Ascending aorta (tissue), 2 donors: ENCODE results near the gene HSDL2. TPM values are rescaled to one million over a fixed set of nuclear protein-coding genes. Genes with fewer than 3 reads are reported as not detected.

Experiments
- DNase-seq, 2 donors: peaks; one replicate each; pipeline ENCODE4 v3.0.0-alpha.2; 2019; ENCODE audit warnings: low spot score in 2 of 2
- H3K27ac ChIP-seq, 2 donors: fragments of 200-600 bp; sonication (generic); one replicate each; pipeline ENCODE4 v1.5.1; 2016 to 2017; ENCODE audit warnings: mild to moderate bottlenecking in 1 of 2
- H3K27me3 ChIP-seq: fragments of 200-600 bp; sonication (generic); one replicate; pipeline ENCODE4 v1.5.1; 2017
- H3K36me3 ChIP-seq, 2 donors: fragments of 200-600 bp; sonication (generic); one replicate each; pipeline ENCODE4 v1.5.1; 2016
- H3K4me1 ChIP-seq, 2 donors: fragments of 200-600 bp; sonication (generic); one replicate each; pipeline ENCODE4 v1.5.1; 2016 to 2017; ENCODE audit warnings: mild to moderate bottlenecking in 1 of 2
- H3K4me3 ChIP-seq, 2 donors: fragments of 200-600 bp; sonication (generic); one replicate each; pipeline ENCODE4 v1.5.1; 2016 to 2017; ENCODE audit warnings: mild to moderate bottlenecking in 1 of 2
- H3K9me3 ChIP-seq, 2 donors: fragments of 200-600 bp; sonication (generic); one replicate each; pipeline ENCODE4 v1.5.1; 2016
- CTCF ChIP-seq, 3 experiments: fragments of 200-600 bp in 2 of 3; fragments of 450-650 bp in 1 of 3; sonication (generic) in 2 of 3; IDR thresholded peaks; one replicate each; pipeline ENCODE4 v1.5.1; 2016 to 2019; ENCODE audit warnings: antibody characterized with exemption in 3 of 3, mild to moderate bottlenecking in 1 of 3, moderate library complexity in 1 of 3
- intact Hi-C: fragments of 100-400 bp; cut with DNase I; formaldehyde crosslinking; loops from one replicate; pipeline ENCODE4 v1.15.1; 2023
- total RNA-seq: library from RNA; depleted of rRNA; stranded (reverse); fragments of >200 nt; gene quantifications from one replicate; pipeline ENCODE4 v1.1.0, GENCODE V29; 2016

HSDL2 gene
- total RNA-seq, 1 donor from 2014 or later: 18.6 TPM

GRCh38 chr9:112421771-112422222 is 41.9 kb downstream of the HSDL2 start:
- H3K4me3 ChIP-seq: no peak overlapping the region
- no peak for TF ChIP-seq CTCF (IDR thresholded peaks at IDR 0.05)
- H3K27ac ChIP-seq: no peak overlapping the region
- intact Hi-C loops: no loop called here
- no peaks in the 10 kb centered on the region for H3K9me3 ChIP-seq
- H3K4me1 ChIP-seq: no peaks in the 10 kb centered on the region
- peaks cover 14 to 34% of the 10 kb centered on the region in 2 donors for H3K36me3 ChIP-seq
- H3K27me3 ChIP-seq: no peaks in the 10 kb centered on the region
- no peak for DNase-seq

- H3K27me3 ChIP-seq: no peaks in the 10 kb centered on the region
- no peaks in the 10 kb centered on the region for H3K4me1 ChIP-seq
- H3K36me3 ChIP-seq: peaks cover 14 to 37% of the 10 kb centered on the region in 2 donors
- no peak for DNase-seq
- H3K27ac ChIP-seq: no peak overlapping the region
- TF ChIP-seq CTCF (IDR thresholded peaks at IDR 0.05): no peak
- H3K9me3 ChIP-seq: no peaks in the 10 kb centered on the region
- H3K4me3 ChIP-seq: no peak overlapping the region
- intact Hi-C loops: no loop called here
Measured at GRCh38 chr9:112422417-112423148, 42.7 kb downstream of the HSDL2 start.

DNA sequence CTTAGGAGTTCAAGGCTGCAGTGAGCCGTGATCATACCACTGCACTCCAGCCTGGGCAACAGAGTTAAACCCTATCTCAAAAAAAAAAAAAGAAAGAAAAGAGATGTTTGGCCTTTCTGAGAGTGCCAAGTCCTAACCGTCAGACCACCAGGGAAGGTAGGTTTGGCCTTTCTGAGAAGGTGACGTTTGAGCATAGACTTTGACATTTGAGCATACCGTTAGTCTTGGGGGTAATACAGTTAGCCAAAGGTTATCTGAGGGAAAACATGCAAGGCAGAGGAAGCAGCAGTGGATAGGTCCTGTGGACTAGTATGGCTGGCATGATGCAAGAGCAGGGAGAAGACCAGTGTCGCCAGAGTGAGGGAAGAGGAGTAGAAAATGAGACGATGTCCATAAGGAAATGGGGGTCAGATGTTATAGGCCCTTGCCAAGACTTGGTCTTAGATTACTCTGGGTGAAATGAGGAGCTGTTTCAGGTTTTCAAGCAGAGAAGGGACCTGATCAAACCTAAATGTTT is 50.2 kb downstream of the HSDL2 start:
- Histone ChIP-seq H3K4me3 (no peak overlapping the region), H3K9me3 (no peaks in the 10 kb centered on the region), H3K4me1 (no peaks in the 10 kb centered on the region), H3K27ac (no peak overlapping the region), H3K27me3 (no peaks in the 10 kb centered on the region), H3K36me3 (peaks cover 0 to 25% of the 10 kb centered on the region in 2 donors)
- intact Hi-C loops: no loop called here
- no peak for DNase-seq
- no peak for TF ChIP-seq CTCF (IDR thresholded peaks at IDR 0.05)

GRCh38 chr9:112433499-112434392 is 53.8 kb downstream of the HSDL2 start:
- no peak overlapping the region for H3K27ac ChIP-seq
- H3K9me3 ChIP-seq: no peaks in the 10 kb centered on the region
- H3K36me3 ChIP-seq: peaks cover 0 to 25% of the 10 kb centered on the region in 2 donors
- no peak for DNase-seq
- TF ChIP-seq CTCF (IDR thresholded peaks at IDR 0.05): no peak
- H3K27me3 ChIP-seq: no peaks in the 10 kb centered on the region
- intact Hi-C loops: no loop called here
- H3K4me1 ChIP-seq: no peaks in the 10 kb centered on the region
- no peak overlapping the region for H3K4me3 ChIP-seq

DNA sequence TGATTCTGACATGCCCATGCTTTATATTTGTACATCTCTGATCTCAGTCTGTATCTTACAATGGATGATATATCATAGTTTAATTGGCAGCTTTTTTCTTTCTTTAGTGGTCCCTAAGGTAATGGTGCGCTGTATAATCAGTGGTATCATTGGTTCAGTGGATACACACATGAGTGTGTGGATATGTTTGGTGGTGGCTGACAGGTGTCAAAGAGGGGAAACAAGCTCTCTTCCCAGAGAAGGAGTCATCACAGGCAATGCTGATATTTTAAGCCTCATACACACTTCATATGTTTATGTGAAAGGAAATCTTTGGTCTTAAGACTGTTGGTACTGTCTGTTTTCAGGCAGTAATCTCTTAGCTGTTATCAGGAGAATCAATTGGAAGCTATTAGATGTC is 54.6 kb downstream of the HSDL2 start:
- intact Hi-C loops: no loop called here
- H3K27me3 ChIP-seq: no peaks in the 10 kb centered on the region
- H3K36me3 ChIP-seq: peaks cover 5 to 19% of the 10 kb centered on the region in 2 donors
- TF ChIP-seq CTCF (IDR thresholded peaks at IDR 0.05): no peak
- H3K4me1 ChIP-seq: no peaks in the 10 kb centered on the region
- H3K27ac ChIP-seq: no peak overlapping the region
- H3K4me3 ChIP-seq: no peak overlapping the region
- DNase-seq: no peak
- no peaks in the 10 kb centered on the region for H3K9me3 ChIP-seq
